Stimulated activated CD4-positive, alpha-beta T cell treated with anti-CD3 and anti-CD28 coated beads, TNF-alpha, amount 100 ng/mL, for 48 hours (primary cell): ENCODE measurements around the gene CTCFL.
"Not testable (repeated sequence)": the region's sequence is repeated elsewhere in the genome, so short reads cannot be mapped to it uniquely, and the experiment has no call there.

Experiments used
- DNase-seq, 3 donors: peaks; one replicate each; pipeline ENCODE4 v3.0.0-alpha.2; 2020; ENCODE audit warnings: low read depth in 3 of 3

Gene CTCFL

GRCh38 chr20:57507477-57507876 lies 17.5 kb downstream of the CTCFL start:
- DNase-seq: no peak

- DNase-seq: no peak
Observed at GRCh38 chr20:57505979-57506378, 19.0 kb downstream of the CTCFL start.

DNA sequence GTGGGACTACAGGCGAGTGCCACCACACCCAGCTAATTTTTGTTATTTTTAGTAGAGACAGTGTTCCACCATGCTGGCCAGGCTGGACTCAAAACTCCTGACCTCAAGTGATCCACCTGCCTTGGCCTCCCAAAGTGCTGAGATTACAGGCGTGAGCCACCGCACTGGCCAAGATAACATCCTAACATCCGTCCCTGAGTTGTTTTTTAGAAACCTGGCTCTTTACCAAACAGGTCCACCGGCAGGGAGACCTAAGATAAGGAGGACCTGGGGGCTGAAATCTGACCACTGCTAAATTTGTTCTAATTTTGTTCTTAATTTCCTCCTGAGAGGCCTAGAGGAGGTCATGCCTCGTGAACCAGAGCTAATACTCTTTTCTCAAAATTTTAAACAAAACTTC lies 20.5 kb downstream of the CTCFL start:
- no peak for DNase-seq

GRCh38 chr20:57503035-57503658 lies 21.8 kb downstream of the CTCFL start:
- no peak for DNase-seq

GRCh38 chr20:57502336-57502700 lies 22.6 kb downstream of the CTCFL start:
- no peak for DNase-seq

DNA sequence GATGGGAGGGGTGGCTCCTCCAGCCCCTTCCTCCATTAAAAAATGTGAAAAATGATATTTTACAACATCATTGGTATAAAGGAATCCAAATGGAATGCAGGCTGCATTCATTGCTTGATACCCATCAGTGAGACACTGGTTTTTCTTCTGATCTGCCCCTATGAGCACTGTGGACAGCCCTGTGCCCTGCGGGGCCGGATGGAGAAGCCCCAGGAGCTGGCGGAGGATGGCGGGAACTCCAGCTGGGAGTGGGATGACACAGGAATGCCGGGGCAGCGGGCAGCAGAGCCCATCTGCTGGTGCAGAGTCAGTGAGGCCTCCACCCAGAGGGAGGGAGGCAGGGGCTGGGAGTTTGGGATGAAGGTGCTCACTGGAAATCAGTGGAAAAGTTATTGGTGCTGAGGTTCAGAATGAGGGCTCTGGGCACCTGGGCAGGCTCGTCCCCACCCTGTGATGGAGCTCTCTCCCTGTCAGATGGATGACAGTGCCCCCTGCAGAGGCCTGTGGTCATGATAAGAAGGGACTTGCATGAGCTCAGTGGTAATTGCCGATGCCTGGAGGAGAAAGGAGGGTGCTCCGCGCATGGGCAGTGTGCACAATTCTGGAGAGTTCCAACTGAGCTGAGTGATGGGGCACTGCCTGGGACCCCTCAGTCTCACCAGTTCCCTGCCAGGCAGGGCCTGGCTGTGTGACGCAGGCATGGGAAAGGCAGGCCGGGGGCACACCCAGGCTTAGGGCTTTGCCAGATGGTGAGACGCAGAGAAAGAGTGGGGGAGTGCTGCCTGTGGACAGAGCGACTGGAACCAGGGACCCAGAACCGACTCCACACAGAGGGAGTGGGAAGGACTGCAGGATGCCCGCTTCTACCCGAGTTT lies 23.2 kb downstream of the CTCFL start:
- DNase-seq: no peak

DNA sequence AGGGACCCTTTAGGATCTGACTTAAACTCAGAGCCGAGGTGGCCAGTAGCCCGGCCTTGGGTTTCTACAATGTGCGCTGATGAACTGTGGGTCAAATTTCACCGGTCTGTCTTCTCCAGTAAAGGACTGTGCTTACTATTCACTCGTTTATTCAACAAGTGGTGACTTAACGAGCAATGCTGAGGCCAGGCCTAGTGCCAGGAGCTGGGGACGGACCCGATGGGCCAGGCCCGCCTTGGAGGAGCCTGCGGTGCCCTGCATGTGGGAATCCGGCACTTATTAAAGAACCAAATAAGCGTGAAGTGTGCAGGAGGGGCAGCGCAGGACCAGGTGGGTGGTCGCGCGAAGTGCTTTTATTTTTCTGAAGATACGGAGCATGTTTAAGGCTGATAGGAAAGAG lies 24.0 kb downstream of the CTCFL start:
- DNase-seq: no peak

DNA sequence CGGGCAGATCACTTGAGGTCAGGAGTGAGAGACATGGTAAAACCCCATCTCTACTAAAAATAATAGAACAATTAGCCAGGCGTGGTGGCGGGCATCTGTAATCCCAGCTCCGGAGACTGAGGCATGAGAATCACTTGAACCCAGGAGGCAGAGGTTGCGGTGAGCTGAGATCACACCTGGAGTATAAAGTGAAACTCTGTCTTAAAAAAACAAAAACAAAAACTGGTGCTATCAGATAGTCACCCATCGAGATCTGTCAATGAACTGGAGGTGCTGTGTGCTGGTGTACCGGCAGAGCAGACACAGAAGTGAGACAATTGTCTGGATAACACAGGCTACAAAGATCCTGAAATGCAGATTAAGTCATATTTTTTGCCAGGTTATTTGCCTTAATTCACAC lies 24.7 kb downstream of the CTCFL start:
- no peak for DNase-seq

- DNase-seq: no peak
Observed at GRCh38 chr20:57499676-57500075, 25.3 kb downstream of the CTCFL start.

- peak in 2 of 3 donors; percentile 8 to 19 for DNase-seq
Observed at GRCh38 chr20:57498425-57499400, 26.2 kb downstream of the CTCFL start.

- no peak for DNase-seq
Observed at GRCh38 chr20:57496592-57496991, 28.3 kb downstream of the CTCFL start.

DNA sequence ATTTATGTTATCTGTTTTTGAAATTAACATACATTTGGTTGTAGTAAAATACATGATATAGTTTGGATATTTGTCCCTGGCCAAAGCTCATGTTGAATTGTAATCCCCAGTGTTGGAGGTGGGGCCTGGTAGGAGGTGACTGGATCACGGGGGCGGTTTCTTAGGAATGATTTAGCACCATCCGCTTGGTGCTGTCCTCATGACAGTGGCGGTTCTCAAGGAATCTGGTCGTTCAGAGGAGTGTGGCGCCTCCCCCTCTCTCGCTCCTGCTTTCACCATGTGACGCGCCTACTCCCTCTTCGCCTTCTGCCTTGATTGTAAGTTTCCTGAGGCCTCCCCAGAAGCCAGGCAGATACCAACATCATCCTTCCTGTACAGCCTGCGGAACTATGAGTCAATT lies 29.0 kb downstream of the CTCFL start:
- no peak for DNase-seq

- DNase-seq: no peak
Observed at GRCh38 chr20:57493091-57493615, 31.8 kb downstream of the CTCFL start.

- no peak for DNase-seq
Observed at GRCh38 chr20:57491373-57491772, 33.6 kb downstream of the CTCFL start.

- DNase-seq: not testable (repeated sequence)
Observed at GRCh38 chr20:57488277-57488676, 36.7 kb downstream of the CTCFL start.

DNA sequence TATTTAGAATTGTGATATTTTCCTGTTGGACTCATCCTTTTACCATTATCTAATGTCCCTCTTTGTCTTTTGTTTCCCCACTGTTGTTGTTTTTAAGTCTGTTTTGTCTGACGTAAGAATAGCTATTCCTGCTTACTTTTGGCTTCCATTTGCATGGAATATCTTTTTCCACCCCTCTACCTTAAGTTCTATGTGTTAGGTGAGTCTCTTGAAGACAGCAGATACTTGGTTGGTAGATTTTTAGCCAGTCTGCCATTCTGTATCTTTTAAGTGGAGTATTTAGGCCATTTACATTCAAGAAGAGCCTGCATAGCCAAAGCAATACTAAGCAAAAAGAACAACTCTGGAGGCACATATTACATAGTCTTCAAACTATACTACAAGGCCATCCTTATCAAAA lies 39.2 kb downstream of the CTCFL start:
- DNase-seq: no peak

- no peak for DNase-seq
Observed at GRCh38 chr20:57484772-57485171, 40.2 kb downstream of the CTCFL start.

DNA sequence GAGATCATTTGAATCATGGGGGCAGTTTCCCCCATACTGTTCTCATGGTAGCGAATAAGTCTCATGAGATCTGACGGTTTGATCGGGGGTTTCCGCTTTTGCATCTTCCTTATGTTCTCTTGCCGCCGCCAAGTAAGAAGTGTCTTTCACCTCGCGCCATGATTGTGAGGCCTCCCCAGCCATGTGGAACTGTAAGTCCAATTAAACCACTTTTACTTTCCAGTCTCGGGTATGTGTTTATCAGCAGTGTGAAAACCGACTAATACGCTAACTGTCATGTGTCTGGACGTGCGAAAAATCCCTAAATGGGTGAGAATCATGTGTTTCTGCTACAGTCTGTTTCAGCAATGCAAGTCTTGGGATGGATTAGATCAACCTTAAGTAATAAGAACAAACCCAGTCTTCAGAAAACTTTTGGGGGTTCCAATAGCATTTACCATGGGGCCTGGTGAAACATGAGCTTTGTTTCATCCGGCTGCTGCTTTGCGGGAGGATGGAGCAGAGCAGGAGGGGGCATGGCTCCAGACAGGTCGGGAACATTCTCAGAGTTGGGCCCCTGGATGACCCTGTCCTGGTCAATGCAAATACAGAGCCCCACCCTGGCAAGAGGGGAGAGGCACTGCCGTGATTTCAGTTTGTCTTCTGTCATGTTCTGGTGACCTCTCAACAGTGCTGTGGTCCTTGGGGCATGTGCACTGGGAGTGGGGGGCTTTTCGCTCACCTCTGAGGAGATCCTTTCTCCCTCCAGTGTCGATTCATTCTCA lies 41.5 kb downstream of the CTCFL start:
- no peak for DNase-seq

GRCh38 chr20:57482796-57483195 lies 42.1 kb downstream of the CTCFL start:
- no peak for DNase-seq

GRCh38 chr20:57482148-57482547 lies 42.8 kb downstream of the CTCFL start:
- DNase-seq: no peak

GRCh38 chr20:57481281-57481711 lies 43.6 kb downstream of the CTCFL start:
- no peak for DNase-seq
